ENCODE results near the gene PHKA2.

Gene PHKA2

GRCh38 chrX:18927558-18927957, 56.4 kb downstream of the PHKA2 start:
- DNase-seq (ENCODE audit: low spot score), result no peak

- no peak for DNase-seq (ENCODE audit: low spot score)
These were observed 59.3 kb downstream of the PHKA2 start for GRCh38 chrX:18924507-18925088.

- no peak for DNase-seq (ENCODE audit: low spot score)
These were observed 63.3 kb downstream of the PHKA2 start for GRCh38 chrX:18920566-18920965.

- DNase-seq (ENCODE audit: low spot score), result no peak
These were observed 63.8 kb downstream of the PHKA2 start for GRCh38 chrX:18920079-18920478.

- no peak for DNase-seq (ENCODE audit: low spot score)
These were observed 66.1 kb downstream of the PHKA2 start for GRCh38 chrX:18917831-18918230.

GRCh38 chrX:18906286-18906685, 77.6 kb downstream of the PHKA2 start:
- no peak for DNase-seq (ENCODE audit: low spot score)

- no peak for DNase-seq (ENCODE audit: low spot score)
These were observed 83.4 kb downstream of the PHKA2 start for GRCh38 chrX:18900401-18900976.

- peak; percentile 15 for DNase-seq (ENCODE audit: low spot score)
These were observed 84.0 kb downstream of the PHKA2 start for GRCh38 chrX:18899796-18900380.

GRCh38 chrX:18898492-18898891, 85.4 kb downstream of the PHKA2 start:
- DNase-seq (ENCODE audit: low spot score), result no peak

- no peak for DNase-seq (ENCODE audit: low spot score)
These were observed 85.8 kb downstream of the PHKA2 start for GRCh38 chrX:18898091-18898490.

- DNase-seq (ENCODE audit: low spot score), result no peak
These were observed 86.3 kb downstream of the PHKA2 start for GRCh38 chrX:18897611-18898010.

GRCh38 chrX:18896680-18897544, 87.0 kb downstream of the PHKA2 start:
- DNase-seq (ENCODE audit: low spot score), result no peak

GRCh38 chrX:18895189-18895951, 88.5 kb downstream of the PHKA2 start:
- DNase-seq (ENCODE audit: low spot score), result no peak

- DNase-seq (ENCODE audit: low spot score), result no peak
These were observed 89.8 kb downstream of the PHKA2 start for GRCh38 chrX:18894156-18894555.

- no peak for DNase-seq (ENCODE audit: low spot score)
These were observed 90.4 kb downstream of the PHKA2 start for GRCh38 chrX:18893536-18893935.

GRCh38 chrX:18892899-18893298, 91.0 kb downstream of the PHKA2 start:
- DNase-seq (ENCODE audit: low spot score), result no peak

- DNase-seq (ENCODE audit: low spot score), result no peak
These were observed 92.4 kb downstream of the PHKA2 start for GRCh38 chrX:18891548-18891945.

GRCh38 chrX:18890724-18891547, 93.0 kb downstream of the PHKA2 start:
- no peak for DNase-seq (ENCODE audit: low spot score)

GRCh38 chrX:18890049-18890381, 93.9 kb downstream of the PHKA2 start:
- DNase-seq (ENCODE audit: low spot score), result no peak

- DNase-seq (ENCODE audit: low spot score), result no peak
These were observed 94.4 kb downstream of the PHKA2 start for GRCh38 chrX:18889346-18890048.

GRCh38 chrX:18888281-18888680, 95.6 kb downstream of the PHKA2 start:
- DNase-seq (ENCODE audit: low spot score), result no peak

All from NAMALWA (cell line).